HL-60 (cell line): Measurements from ENCODE around the gene SPAG9.

Experiments
- GABPA ChIP-seq: IDR thresholded peaks from 2 replicates; pipeline ENCODE4 v1.6.1; 2012; ENCODE audit warnings: low read depth
- POLR2AphosphoS5 ChIP-seq: IDR thresholded peaks from 2 replicates; pipeline ENCODE4 v1.6.1; 2012; ENCODE audit warnings: low read depth
- REST ChIP-seq: IDR thresholded peaks from 2 replicates; pipeline ENCODE4 v1.6.1; 2012; ENCODE audit warnings: low read depth; ENCODE audit not compliant: insufficient replicate concordance
- TF ChIP-seq, protein P1 (sequence below): IDR thresholded peaks from one replicate; pipeline ENCODE4 v1.5.1; 2011; ENCODE audit warnings: low read length, control low read depth, inconsistent platforms; ENCODE audit not compliant: insufficient read depth

DNA sequence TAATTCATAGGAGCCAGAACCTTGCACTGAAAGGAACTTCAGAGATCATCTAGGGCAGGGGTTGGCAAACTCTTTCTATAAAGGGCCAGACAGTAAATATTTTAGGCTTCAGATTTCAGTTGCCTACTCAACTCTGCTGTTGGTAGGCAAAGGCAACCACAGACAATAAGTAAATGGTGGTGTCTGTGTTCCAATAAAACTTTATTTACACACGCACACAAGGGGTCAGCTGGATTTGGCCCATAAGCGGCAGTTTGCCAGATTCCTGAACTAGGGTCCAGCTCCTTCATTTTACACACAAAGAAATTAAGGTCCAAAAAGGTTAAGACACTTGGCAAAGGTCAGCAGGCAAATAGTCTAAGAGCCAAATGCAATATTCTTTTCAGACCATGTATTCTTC lies 107.3 kb downstream of the SPAG9 start:
- TF ChIP-seq GABPA = no peak
- TF ChIP-seq, protein P1, sequence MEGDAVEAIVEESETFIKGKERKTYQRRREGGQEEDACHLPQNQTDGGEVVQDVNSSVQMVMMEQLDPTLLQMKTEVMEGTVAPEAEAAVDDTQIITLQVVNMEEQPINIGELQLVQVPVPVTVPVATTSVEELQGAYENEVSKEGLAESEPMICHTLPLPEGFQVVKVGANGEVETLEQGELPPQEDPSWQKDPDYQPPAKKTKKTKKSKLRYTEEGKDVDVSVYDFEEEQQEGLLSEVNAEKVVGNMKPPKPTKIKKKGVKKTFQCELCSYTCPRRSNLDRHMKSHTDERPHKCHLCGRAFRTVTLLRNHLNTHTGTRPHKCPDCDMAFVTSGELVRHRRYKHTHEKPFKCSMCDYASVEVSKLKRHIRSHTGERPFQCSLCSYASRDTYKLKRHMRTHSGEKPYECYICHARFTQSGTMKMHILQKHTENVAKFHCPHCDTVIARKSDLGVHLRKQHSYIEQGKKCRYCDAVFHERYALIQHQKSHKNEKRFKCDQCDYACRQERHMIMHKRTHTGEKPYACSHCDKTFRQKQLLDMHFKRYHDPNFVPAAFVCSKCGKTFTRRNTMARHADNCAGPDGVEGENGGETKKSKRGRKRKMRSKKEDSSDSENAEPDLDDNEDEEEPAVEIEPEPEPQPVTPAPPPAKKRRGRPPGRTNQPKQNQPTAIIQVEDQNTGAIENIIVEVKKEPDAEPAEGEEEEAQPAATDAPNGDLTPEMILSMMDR = no peak
- no peak for TF ChIP-seq REST
- TF ChIP-seq POLR2AphosphoS5 = no peak
